HG02798 (cell line): Measurements from ENCODE around the gene WWTR1.

ENCODE experiments used
- ATAC-seq: cut with Tn5 transposase; IDR thresholded peaks from one replicate; pipeline ENCODE4 v1.9.1; 2021; ENCODE audit warnings: mild to moderate bottlenecking; ENCODE audit not compliant: unreplicated experiment, poor library complexity

Gene WWTR1

DNA sequence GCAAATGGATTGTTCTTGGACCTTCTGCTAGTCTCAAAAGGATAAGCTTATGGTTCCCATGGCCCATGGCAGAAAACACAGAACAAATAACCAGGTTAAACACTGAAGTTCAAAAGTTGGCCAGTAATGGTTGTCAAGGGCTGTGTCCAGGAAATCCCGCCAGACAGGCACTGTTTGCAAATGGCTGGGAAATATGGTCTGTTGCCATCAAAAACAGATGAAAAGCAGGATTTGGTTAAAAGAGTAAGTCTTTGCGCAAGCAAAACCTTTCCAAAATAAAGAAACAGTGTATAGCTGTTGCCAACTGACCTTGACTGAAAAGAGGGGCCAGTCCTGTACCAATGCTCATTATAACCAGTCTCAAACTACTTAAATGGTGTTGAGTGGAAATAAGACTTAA, 58.6 kb downstream of the WWTR1 start:
- ATAC-seq = no peak

DNA sequence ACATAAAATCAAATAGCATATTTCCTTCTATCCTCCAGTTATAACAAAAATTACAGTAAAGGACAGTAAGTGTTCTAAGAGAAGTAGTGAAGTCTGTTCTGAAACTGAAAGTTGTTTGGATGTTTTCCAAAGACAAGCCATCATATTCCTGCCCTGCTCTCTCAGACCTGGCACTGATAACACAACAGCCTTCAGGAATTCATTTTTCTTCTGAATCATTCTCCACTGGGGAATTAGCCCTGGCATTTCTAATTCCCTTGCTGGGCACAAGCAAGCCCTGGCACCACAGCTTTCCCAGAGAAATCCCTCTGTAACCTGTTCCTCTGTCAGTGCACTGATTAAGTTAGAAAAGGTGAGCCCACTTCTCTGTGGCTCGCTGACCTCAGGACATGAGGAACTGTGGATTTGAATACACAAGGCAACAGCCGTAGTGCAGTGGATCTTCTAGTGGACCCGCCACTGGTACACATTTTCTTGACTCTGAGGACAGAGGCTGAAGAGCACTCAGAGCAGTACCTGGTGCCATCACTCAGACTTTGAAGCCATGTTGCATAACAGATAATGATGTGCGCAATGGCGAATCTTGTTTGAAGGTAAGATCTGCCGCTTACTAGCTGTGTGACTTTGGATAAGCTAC, 61.6 kb downstream of the WWTR1 start:
- ATAC-seq = no peak

- ATAC-seq = no peak
Measured at GRCh38 chr3:149593418-149594160, 64.2 kb downstream of the WWTR1 start.

DNA sequence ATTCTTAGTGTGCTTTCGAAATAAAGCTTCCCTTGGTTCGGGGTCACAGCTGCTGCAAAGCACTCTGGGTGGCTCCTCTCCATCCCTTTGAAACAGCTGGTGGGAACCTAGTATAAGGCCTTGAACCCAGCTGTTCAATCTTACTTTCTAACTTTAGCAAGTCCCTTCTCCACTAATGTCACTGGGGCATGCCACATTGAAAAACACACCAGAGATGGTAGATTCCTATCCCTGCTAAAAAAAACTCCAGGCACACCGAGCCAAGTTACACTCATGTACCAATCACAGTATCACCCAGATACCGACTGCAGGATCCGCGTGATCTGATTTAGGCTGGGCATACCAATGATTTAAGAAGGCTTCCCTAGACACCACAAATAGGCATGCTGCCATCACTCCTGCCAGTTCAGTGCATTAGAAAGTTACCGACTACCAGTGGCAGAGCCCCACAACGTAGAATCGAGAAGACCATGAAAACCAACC, 65.0 kb downstream of the WWTR1 start:
- ATAC-seq = no peak

DNA sequence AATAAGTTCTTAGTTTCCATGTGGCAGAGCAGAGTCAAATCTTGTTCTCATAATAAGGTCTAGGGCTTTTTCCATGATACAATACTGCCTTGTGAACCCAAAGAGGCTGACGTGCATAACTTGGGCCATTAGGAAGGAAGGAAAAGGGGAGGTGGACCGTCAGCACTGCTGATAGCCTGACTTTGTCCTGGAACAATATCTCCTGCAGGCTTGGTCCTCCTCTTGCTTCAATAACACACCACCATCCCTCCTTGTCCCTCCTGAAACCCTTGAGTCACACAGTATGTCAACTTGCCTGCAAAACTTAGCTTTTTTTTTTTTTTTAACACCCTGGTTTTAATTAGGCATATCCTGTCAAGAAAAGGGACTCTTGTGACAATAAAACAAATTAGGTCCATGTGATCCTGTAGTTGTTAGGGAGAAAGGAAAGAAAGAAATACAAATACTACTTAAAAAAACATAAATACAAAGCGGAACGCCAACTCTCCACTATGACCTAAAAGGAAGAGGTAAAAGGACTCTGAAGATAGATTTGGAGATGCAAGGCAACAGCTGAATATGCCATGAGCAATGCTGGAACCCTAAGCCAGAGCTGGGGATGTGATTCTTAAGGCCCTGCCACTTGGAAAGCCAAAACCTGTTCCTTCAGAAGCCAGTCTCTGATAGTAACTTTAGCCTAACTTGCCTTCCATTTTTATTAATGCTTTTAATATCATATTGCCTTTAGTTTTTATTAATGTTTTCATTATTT, 67.0 kb downstream of the WWTR1 start:
- no peak for ATAC-seq

GRCh38 chr3:149589332-149589731, 68.5 kb downstream of the WWTR1 start:
- ATAC-seq = no peak

- no peak for ATAC-seq
Measured at GRCh38 chr3:149588909-149589308, 68.9 kb downstream of the WWTR1 start.

GRCh38 chr3:149587383-149587782, 70.4 kb downstream of the WWTR1 start:
- no peak for ATAC-seq

DNA sequence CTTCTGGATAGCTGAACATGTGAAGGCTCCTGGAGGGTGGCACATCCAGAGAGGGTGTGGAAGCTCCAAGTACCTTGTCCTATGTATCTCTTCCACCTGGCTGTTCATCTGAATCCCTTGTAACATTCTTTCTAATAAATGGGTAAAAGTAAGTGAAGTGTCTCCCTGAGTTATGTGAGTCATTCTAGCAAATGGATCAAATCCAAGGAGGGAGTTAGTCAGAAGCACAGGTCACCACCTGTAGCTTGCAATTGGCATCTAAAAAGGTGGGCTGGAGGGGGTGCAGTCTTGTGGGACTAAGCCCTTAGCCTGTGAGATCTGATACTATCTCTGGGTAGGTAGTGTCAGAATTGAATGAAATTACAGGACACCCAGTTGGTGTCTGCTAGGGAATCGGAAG, 71.0 kb downstream of the WWTR1 start:
- no peak for ATAC-seq

DNA sequence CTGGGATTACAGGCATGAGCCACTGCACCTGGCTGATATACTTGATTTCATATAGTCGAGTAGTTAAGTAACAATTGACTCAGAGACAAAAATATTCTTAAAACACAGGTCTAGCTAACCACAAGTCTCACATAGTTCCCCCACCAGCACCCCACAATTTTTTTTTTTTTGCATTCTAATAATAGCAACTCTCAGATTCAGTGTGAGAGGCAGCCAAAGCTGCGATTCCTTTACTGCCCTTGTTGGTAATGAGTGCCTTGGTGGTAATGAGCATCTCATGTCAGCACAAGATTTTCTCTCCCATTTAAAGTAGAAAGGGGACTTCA, 72.5 kb downstream of the WWTR1 start:
- peak; percentile 91 for ATAC-seq

GRCh38 chr3:149583921-149584635, 73.7 kb downstream of the WWTR1 start:
- ATAC-seq = no peak

DNA sequence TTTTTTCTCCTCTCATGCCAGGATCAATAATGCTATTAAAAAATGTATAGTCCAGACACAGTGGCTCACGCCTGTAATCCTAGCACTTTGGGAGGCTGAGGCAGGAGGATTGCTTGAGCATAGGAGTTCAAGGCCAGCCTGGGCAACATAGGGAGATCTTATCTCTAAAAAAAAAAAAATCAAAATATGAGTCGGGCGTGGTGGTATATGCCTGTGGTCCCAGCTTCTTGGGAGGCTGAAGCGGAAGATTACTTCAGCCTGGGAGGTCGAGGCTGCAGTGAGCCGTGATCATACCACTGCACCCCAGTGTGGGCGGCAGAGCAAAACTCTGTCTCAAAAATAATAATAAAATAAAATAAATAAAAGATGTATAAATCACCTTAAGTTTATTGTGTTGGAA, 75.4 kb downstream of the WWTR1 start:
- ATAC-seq = no peak

- no peak for ATAC-seq
Measured at GRCh38 chr3:149581681-149582370, 76.0 kb downstream of the WWTR1 start.

DNA sequence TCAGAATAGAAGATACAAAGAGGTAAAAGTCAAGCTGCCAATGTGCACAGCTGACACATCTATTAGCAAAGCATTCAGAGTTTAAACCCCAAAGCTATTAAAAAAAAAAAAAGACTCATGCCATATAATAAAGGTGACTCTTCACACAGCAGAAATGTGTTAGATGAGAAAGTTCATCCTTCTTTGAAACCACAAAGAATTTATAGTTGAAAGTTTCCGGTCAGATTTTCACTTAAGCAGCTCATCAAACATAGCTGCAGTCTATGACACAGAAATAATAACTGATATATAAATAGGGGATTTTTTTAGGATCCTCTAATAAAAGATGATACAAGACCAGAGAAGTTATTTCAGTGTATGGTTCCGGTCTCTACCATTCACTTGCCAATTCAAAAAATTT, 76.6 kb downstream of the WWTR1 start:
- no peak for ATAC-seq

DNA sequence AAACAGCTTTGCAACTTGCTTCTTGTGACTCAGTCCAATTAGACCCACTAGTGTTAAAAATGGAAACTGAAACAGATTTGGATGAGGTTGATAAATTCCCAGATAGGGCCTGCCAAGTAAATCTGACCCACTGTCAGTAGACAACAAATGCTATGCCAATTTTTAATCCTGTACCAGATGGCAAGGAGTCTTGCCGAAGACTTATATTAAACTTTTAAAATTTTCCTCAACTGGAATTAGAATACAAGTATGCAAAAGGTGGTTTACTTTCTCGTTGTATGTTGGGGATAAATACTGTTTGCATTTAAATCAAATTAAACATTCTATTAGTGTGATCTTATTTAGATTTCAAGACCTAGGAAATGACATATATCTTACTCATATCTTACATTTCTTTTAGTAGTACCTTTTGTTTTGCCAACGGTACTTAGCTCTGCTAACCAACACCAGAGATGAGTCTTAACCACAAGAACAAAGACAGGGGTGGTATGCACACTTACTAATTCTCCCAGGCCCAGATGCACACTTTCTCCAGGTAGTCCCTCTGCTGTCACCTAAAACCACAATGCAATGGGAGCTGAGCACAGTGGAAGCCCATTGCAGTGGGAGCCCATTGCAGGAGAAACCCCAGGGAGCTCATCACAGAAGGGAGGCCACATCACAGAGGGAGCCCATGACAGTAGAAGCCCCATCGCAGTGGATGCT, 77.8 kb downstream of the WWTR1 start:
- ATAC-seq = peak; percentile 45

DNA sequence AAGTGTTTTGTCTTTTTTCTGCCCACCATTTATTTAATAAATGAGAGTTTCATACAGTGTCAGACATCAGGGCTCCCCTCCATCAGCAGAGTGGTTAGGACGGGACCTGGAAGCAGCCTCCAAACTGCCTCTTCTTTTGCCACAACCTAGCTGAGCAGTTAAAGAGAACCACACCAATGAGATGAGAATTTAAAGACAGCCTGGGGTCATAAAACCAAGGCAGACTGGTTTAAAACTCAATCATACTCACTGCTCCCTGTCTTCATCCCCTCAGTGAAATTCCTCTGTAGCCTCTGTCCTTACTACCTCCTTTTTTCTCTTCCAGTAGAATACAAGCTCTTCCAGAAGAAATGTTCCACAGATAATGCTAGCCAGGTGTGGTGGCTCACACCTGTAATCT, 78.7 kb downstream of the WWTR1 start:
- no peak for ATAC-seq

GRCh38 chr3:149577801-149578200, 80.0 kb downstream of the WWTR1 start:
- ATAC-seq = no peak

DNA sequence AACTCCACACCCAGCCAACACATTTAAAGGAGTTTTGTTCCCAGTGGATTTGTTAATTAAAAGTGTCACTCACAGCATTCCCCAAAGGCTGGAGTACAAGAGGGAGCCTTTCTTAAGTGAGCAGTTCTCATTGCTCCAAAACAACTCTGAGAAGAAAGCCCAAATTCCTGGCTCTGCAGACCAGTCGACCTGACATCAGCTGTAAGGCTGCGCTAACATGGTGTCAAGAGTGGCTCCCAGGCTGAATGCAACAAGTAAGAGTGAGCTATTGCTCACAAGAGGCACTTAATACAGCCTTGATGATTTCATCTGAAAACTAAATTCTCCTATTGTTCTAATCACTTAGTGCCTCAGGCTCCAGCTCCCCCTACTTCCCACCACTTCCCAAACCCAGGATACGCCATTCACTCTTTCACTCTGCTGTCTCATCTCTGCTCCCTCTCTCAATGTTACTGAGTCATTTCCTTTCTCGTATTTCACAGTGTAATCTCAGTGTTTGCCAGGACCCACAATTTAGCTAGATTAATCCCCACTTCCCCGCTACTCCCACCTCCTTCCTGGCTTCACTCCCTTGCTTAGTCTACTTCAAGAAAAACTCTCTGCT, 81.8 kb downstream of the WWTR1 start:
- ATAC-seq = peak; percentile 51
